WTC11 (cell line): ENCODE results near the gene SLC29A4. TPM values are rescaled to one million over a fixed set of nuclear protein-coding genes. Genes with fewer than 3 reads are reported as not detected.
"Not testable (repeated sequence)": the region's sequence is repeated elsewhere in the genome, so short reads cannot be mapped to it uniquely, and the experiment has no call there.

Source experiments
- ATAC-seq: fragments of 200-7000 bp; cut with Tn5 transposase; 2 replicates; pipeline ENCODE4 v1.10.0; 2021; ENCODE audit warnings: mild to moderate bottlenecking, moderate library complexity
- CTCF ChIA-PET: fragments of 300-600 bp; sonication (Branson Sonifier 250); formaldehyde crosslinking; loops from one replicate; lab custom pipeline; 2021; ENCODE audit warnings: antibody characterized with exemption; lab: Charles Lee
- POLR2A ChIA-PET: fragments of 350-600 bp; sonication (Branson Sonifier 250); formaldehyde crosslinking; loops from one replicate; lab custom pipeline; 2021; ENCODE audit warnings: antibody characterized with exemption; lab: Charles Lee
- DNase-seq: peaks from one replicate; pipeline ENCODE4 v3.0.0; 2021; ENCODE audit warnings: low spot score
- H3K27ac Mint-ChIP-seq: 2 replicates; pipeline ENCODE4 v1.8.0; 2021; ENCODE audit warnings: mixed read lengths
- H3K27me3 Mint-ChIP-seq: 2 replicates; pipeline ENCODE4 v1.8.0; 2021; ENCODE audit warnings: low read depth, mild to moderate bottlenecking, moderate library complexity, mixed read lengths
- H3K36me3 Mint-ChIP-seq: 2 replicates; pipeline ENCODE4 v1.8.0; 2021; ENCODE audit warnings: mixed read lengths
- H3K4me1 Mint-ChIP-seq: 2 replicates; pipeline ENCODE4 v1.8.0; 2022; ENCODE audit warnings: mixed read lengths
- H3K4me3 Mint-ChIP-seq: 2 replicates; pipeline ENCODE4 v1.8.0; 2021; ENCODE audit warnings: mild to moderate bottlenecking, moderate library complexity, mixed read lengths
- H3K9me3 Mint-ChIP-seq: 2 replicates; pipeline ENCODE4 v1.8.0; 2021; ENCODE audit warnings: mixed read lengths
- ATF3 ChIP-seq: sonication (generic); formaldehyde crosslinking; conservative IDR thresholded peaks from 2 replicates; pipeline ENCODE4 v1.8.1; 2022; ENCODE audit warnings: mild to moderate bottlenecking, missing genetic modification reagents
- CBFB ChIP-seq: sonication (generic); formaldehyde crosslinking; IDR thresholded peaks from 2 replicates; pipeline ENCODE4 v1.8.1; 2022; ENCODE audit warnings: mild to moderate bottlenecking, low read depth, missing genetic modification reagents
- GTF2I ChIP-seq: fragments of 250-450 bp; sonication (Bioruptor Pico); conservative IDR thresholded peaks from 2 replicates; pipeline ENCODE4 v1.4.0; 2021; ENCODE audit warnings: mild to moderate bottlenecking
- NR2C2 ChIP-seq: sonication (generic); formaldehyde crosslinking; IDR thresholded peaks from 2 replicates; pipeline ENCODE4 v1.8.0; 2022; ENCODE audit warnings: mild to moderate bottlenecking, missing genetic modification reagents
- PRDM15 ChIP-seq: sonication (generic); formaldehyde crosslinking; IDR thresholded peaks from 2 replicates; pipeline ENCODE4 v1.8.0; 2022; ENCODE audit warnings: missing genetic modification reagents
- RELA ChIP-seq: sonication (generic); formaldehyde crosslinking; IDR thresholded peaks from 2 replicates; pipeline ENCODE4 v1.8.1; 2022; ENCODE audit warnings: missing genetic modification reagents, mild to moderate bottlenecking, borderline replicate concordance
- SOX15 ChIP-seq: fragments of 250-450 bp; sonication (Bioruptor Pico); IDR thresholded peaks from 2 replicates; pipeline ENCODE4 v1.9.0; 2021; ENCODE audit warnings: mild to moderate bottlenecking
- ZBTB21 ChIP-seq: sonication (generic); formaldehyde crosslinking; IDR thresholded peaks from 2 replicates; pipeline ENCODE4 v1.8.1; 2023; ENCODE audit warnings: mild to moderate bottlenecking, missing genetic modification reagents, borderline replicate concordance
- ZNF138 ChIP-seq: sonication (generic); formaldehyde crosslinking; conservative IDR thresholded peaks from 2 replicates; pipeline ENCODE4 v1.8.1; 2022; ENCODE audit warnings: mild to moderate bottlenecking, moderate library complexity, missing genetic modification reagents
- ZNF396 ChIP-seq: fragments of 250-450 bp; sonication (Bioruptor Pico); IDR thresholded peaks from 2 replicates; pipeline ENCODE4 v1.8.0; 2021; ENCODE audit warnings: mild to moderate bottlenecking, moderate library complexity, borderline replicate concordance
- total RNA-seq: library from RNA; stranded (reverse); gene quantifications from 3 replicates; pipeline ENCODE4 v1.2.3, GENCODE V29; 2021
- TF ChIP-seq, protein P1 (sequence below): fragments of 250-450 bp; sonication (Bioruptor Pico); IDR thresholded peaks from 2 replicates; pipeline ENCODE4 v1.8.0; 2021; ENCODE audit warnings: mild to moderate bottlenecking
- TF ChIP-seq, protein P2 (sequence below): sonication (generic); formaldehyde crosslinking; IDR thresholded peaks from 2 replicates; pipeline ENCODE4 v1.8.1; 2023; ENCODE audit warnings: mild to moderate bottlenecking, moderate library complexity, missing genetic modification reagents
- TF ChIP-seq, protein P3 (sequence below): fragments of 250-450 bp; sonication (Bioruptor Pico); conservative IDR thresholded peaks from 2 replicates; pipeline ENCODE4 v1.9.0; 2021; ENCODE audit warnings: mild to moderate bottlenecking
- TF ChIP-seq, protein P4 (sequence below): sonication (generic); formaldehyde crosslinking; IDR thresholded peaks from 2 replicates; pipeline ENCODE4 v1.8.1; 2022; ENCODE audit warnings: missing genetic modification reagents, borderline replicate concordance

Gene SLC29A4
- total RNA-seq, 1 experiment from 2014 or later, result 14.4 TPM

GRCh38 chr7:5291301-5291700 lies 8.6 kb downstream of the SLC29A4 start:
- ChIA-PET POLR2A (no interaction called here), CTCF (no interaction called here)
- TF ChIP-seq NR2C2 (CRISPR knock-in tag) (no peak), SOX15 (CRISPR knock-in tag) (no peak), ZBTB21 (CRISPR knock-in tag) (no peak)
- TF ChIP-seq, protein P1, sequence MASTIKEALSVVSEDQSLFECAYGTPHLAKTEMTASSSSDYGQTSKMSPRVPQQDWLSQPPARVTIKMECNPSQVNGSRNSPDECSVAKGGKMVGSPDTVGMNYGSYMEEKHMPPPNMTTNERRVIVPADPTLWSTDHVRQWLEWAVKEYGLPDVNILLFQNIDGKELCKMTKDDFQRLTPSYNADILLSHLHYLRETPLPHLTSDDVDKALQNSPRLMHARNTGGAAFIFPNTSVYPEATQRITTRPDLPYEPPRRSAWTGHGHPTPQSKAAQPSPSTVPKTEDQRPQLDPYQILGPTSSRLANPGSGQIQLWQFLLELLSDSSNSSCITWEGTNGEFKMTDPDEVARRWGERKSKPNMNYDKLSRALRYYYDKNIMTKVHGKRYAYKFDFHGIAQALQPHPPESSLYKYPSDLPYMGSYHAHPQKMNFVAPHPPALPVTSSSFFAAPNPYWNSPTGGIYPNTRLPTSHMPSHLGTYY (CRISPR knock-in tag), result no peak
- H3K4me1 Mint-ChIP-seq, result peaks cover 2% of the 10 kb centered on the region
- peaks cover 9% of the 10 kb centered on the region for H3K36me3 Mint-ChIP-seq
- peaks cover 4% of the 10 kb centered on the region; the same call in 1 of the 2 replicates for H3K27me3 Mint-ChIP-seq
- H3K27ac Mint-ChIP-seq, result no peak overlapping the region
- H3K4me3 Mint-ChIP-seq, result no peak overlapping the region
- ATAC-seq, result no peak
- DNase-seq, result no peak
- H3K9me3 Mint-ChIP-seq, result peaks cover 4% of the 10 kb centered on the region; the same call in 1 of the 2 replicates

- POLR2A ChIA-PET, H3K4me3 Mint-ChIP-seq, CTCF ChIA-PET, H3K4me1 Mint-ChIP-seq, DNase-seq, H3K36me3 Mint-ChIP-seq, H3K27ac Mint-ChIP-seq, H3K27me3 Mint-ChIP-seq, H3K9me3 Mint-ChIP-seq, ATAC-seq: not testable (repeated sequence)
Measured at GRCh38 chr7:5291711-5292335, 9.1 kb downstream of the SLC29A4 start.

DNA sequence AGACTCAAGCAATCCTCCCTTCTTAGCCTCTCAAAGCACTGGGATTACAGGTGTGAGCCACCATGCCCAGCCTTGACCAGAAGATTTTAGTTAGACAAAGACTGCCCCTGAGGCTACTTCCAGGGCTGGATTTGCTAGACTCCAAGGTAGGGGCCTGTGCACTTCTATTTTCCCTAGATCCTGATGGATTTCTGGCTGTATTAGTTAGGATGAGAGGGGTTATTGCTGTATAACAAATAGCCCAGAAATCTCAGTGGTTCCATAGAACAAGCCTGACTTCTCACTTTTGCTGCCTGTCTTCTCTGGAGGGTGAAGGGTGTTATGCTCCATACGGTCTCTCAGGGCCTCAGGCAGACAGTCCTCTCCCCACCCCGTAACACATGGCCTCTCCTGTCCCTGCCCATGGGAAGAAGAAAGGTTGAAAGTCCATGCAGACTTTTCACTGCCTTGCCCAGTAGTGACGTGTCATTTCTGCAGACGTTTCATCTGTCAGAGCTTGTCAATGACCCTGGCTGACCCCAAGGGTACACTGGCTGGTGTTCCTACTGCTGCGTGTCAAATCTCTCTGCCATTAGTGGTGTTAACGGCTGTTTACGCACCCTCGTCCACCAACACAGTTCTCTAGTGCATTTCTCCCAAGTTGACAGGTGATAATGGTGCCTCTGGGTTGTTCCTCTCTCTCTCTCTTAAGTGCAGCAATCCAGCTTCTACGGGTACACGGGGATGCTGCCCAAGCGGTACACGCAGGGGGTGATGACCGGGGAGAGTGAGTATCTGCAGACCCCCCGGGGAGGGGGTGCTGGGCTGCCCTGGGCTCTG lies 11.6 kb downstream of the SLC29A4 start:
- DNase-seq, result no peak
- Mint-ChIP-seq H3K36me3 (peaks cover 9% of the 10 kb centered on the region), H3K27ac (no peak overlapping the region), H3K27me3 (peaks cover 19% of the 10 kb centered on the region), H3K4me1 (peaks cover 9% of the 10 kb centered on the region), H3K9me3 (peaks cover 4% of the 10 kb centered on the region; the same call in 1 of the 2 replicates), H3K4me3 (no peak overlapping the region)
- no peak for TF ChIP-seq PRDM15
- TF ChIP-seq, protein P2, sequence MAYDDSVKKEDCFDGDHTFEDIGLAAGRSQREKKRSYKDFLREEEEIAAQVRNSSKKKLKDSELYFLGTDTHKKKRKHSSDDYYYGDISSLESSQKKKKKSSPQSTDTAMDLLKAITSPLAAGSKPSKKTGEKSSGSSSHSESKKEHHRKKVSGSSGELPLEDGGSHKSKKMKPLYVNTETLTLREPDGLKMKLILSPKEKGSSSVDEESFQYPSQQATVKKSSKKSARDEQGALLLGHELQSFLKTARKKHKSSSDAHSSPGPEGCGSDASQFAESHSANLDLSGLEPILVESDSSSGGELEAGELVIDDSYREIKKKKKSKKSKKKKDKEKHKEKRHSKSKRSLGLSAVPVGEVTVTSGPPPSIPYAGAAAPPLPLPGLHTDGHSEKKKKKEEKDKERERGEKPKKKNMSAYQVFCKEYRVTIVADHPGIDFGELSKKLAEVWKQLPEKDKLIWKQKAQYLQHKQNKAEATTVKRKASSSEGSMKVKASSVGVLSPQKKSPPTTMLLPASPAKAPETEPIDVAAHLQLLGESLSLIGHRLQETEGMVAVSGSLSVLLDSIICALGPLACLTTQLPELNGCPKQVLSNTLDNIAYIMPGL (CRISPR knock-in tag), result no peak
- TF ChIP-seq GTF2I, result no peak
- no peak for TF ChIP-seq ZNF396 (CRISPR knock-in tag)
- no peak for TF ChIP-seq ATF3 (CRISPR knock-in tag)
- no peak for TF ChIP-seq NR2C2 (CRISPR knock-in tag)
- TF ChIP-seq ZBTB21 (CRISPR knock-in tag), result no peak
- no peak for TF ChIP-seq ZNF138
- TF ChIP-seq CBFB (CRISPR knock-in tag), result no peak
- TF ChIP-seq RELA (CRISPR knock-in tag), result no peak
- TF ChIP-seq, protein P3, sequence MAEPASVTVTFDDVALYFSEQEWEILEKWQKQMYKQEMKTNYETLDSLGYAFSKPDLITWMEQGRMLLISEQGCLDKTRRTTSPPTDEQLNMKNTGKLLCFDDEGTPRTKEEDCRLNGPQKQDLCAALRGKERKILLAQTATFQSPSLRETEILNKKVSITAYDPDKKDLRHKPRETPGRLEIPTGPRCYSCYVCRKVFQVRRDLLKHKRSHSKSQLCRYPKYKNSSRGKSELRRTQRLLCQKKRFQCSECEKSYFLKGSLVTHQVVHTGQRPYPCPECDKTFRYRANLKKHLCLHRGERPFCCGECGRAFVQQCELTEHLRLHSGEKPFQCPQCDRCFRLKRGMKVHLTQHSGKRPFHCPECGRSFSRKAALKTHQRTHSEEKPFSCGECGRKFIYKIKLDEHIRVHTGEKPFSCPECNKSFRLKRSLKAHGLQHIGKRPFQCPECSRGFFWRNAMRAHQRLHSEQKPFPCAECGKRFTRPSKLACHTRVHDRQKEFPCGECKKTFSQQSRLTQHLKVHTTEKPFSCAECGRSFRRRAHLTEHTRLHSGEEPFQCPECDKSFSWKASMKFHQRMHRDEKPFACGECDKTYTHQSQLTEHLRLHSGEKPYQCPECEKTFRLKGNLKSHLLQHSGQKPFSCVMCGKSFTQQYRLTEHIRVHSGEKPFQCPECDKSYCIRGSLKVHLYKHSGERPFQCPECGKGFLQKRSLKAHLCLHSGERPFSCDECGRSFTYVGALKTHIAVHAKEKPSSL (CRISPR knock-in tag), result no peak
- TF ChIP-seq, protein P4, sequence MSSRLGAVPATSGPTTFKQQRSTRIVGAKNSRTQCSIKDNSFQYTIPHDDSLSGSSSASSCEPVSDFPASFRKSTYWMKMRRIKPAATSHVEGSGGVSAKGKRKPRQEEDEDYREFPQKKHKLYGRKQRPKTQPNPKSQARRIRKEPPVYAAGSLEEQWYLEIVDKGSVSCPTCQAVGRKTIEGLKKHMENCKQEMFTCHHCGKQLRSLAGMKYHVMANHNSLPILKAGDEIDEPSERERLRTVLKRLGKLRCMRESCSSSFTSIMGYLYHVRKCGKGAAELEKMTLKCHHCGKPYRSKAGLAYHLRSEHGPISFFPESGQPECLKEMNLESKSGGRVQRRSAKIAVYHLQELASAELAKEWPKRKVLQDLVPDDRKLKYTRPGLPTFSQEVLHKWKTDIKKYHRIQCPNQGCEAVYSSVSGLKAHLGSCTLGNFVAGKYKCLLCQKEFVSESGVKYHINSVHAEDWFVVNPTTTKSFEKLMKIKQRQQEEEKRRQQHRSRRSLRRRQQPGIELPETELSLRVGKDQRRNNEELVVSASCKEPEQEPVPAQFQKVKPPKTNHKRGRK (CRISPR knock-in tag), result no peak
- POLR2A ChIA-PET, result interaction anchor here (1.3 kb wide), 1 partner anchor 54 kb away, joined by 3 read pairs; no protein-coding TSS in a partner anchor
- no peak for ATAC-seq
- CTCF ChIA-PET, result interaction anchor here (2.7 kb wide), 1 partner anchor 156 kb away, joined by 10 read pairs; no protein-coding TSS in a partner anchor
